Measurements from ENCODE around the gene UBXN2A. TPM values are rescaled to one million over a fixed set of nuclear protein-coding genes. Genes with fewer than 3 reads are reported as not detected.

The UBXN2A gene
- total RNA-seq, 1 experiment from 2014 or later: 19.7 TPM

DNA sequence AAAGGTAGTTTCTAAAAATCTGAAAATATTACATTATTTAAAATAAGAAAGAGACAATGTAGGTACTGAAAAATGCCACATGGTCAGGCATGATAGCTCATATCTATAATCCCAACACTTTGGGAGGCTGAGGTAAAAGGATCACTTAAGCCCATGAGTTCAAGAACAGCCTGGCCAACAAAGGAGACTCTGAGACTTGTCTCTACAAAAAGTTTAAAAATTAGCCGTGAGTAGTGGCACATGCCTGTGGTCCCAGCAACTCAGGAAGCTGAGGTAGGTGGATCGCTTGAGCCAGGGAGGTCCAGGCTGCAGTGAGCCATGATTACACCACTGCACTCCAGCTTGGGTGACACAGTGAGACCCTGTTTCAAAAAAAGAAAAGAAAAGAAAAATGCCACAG lies 35.1 kb upstream of the UBXN2A start:
- Histone ChIP-seq H2BK20ac (ENCODE audit: low read depth, low read length, poor library complexity, severe bottlenecking) (no peak overlapping the region), H3K79me1 (ENCODE audit: insufficient read depth, low read depth, low read length, poor library complexity, severe bottlenecking) (no peaks in the 10 kb centered on the region), H3K56ac (ENCODE audit: insufficient read length, low read depth, low read length) (no peak overlapping the region), H4K20me1 (ENCODE audit: control insufficient read depth, insufficient read depth, insufficient read length) (no peaks in the 10 kb centered on the region), H3K27ac (ENCODE audit: insufficient read length, low read depth, low read length) (no peak overlapping the region), H3K4me1 (ENCODE audit: insufficient read depth, low read length) (no peaks in the 10 kb centered on the region), H3K9ac (ENCODE audit: extremely low read depth, insufficient read length, low read length) (no peak overlapping the region), H4K91ac (ENCODE audit: insufficient read length, low read depth, low read length) (no peak overlapping the region), H2AK5ac (ENCODE audit: insufficient read length, low read length) (no peak overlapping the region), H4K8ac (replicated peaks; ENCODE audit: insufficient read length, low read depth, low read length) (no peak overlapping the region), H2BK12ac (ENCODE audit: insufficient read length, low read depth, low read length) (no peak overlapping the region), H4K5ac (ENCODE audit: insufficient read length, low read depth, low read length) (no peak overlapping the region), H3K27me3 (ENCODE audit: insufficient read depth, low read length) (no peaks in the 10 kb centered on the region), H3K4me2 (ENCODE audit: insufficient read depth, insufficient read length, low read length) (no peak overlapping the region), H3T11ph (ENCODE audit: low read length) (no peak overlapping the region), H3K14ac (ENCODE audit: insufficient read depth, low read length) (no peak overlapping the region), H2BK15ac (ENCODE audit: low read depth, low read length) (no peak overlapping the region), H3K9me3 (ENCODE audit: control insufficient read depth, low read depth, low read length) (no peaks in the 10 kb centered on the region), H3K4ac (ENCODE audit: low read depth, low read length) (no peak overlapping the region), H3K79me2 (ENCODE audit: insufficient read depth, low read length) (peaks cover 2% of the 10 kb centered on the region; the same call in 1 of the 2 replicates), H3K23me2 (ENCODE audit: insufficient read length, low read depth, low read length, poor library complexity, severe bottlenecking) (no peaks in the 10 kb centered on the region), H3K18ac (ENCODE audit: insufficient read length, low read depth, low read length) (no peak overlapping the region), H2AFZ (ENCODE audit: low read length) (no peak overlapping the region), H3K23ac (ENCODE audit: insufficient read length, low read depth, low read length) (no peak overlapping the region), H2BK5ac (ENCODE audit: insufficient read length, low read length) (no peak overlapping the region), H2BK120ac (ENCODE audit: low read depth, low read length, poor library complexity, severe bottlenecking) (no peak overlapping the region)
- no peaks in the 10 kb centered on the region for H3K27me3 Mint-ChIP-seq (ENCODE audit: low read depth)
- TF ChIP-seq, protein P1, sequence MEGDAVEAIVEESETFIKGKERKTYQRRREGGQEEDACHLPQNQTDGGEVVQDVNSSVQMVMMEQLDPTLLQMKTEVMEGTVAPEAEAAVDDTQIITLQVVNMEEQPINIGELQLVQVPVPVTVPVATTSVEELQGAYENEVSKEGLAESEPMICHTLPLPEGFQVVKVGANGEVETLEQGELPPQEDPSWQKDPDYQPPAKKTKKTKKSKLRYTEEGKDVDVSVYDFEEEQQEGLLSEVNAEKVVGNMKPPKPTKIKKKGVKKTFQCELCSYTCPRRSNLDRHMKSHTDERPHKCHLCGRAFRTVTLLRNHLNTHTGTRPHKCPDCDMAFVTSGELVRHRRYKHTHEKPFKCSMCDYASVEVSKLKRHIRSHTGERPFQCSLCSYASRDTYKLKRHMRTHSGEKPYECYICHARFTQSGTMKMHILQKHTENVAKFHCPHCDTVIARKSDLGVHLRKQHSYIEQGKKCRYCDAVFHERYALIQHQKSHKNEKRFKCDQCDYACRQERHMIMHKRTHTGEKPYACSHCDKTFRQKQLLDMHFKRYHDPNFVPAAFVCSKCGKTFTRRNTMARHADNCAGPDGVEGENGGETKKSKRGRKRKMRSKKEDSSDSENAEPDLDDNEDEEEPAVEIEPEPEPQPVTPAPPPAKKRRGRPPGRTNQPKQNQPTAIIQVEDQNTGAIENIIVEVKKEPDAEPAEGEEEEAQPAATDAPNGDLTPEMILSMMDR (conservative IDR thresholded peaks at IDR 0.05): no peak
- H3K27ac Mint-ChIP-seq: peak overlapping the region; percentile 58 to 81 (median 63); a peak in 4 of 7 replicates
- no CpG with 5 or more reads among the region's 2 CpGs for WGBS (ENCODE audit: extremely low coverage, insufficient read length, low lambda C conversion rate)
- H3K4me1 Mint-ChIP-seq: peaks cover 9 to 10% of the 10 kb centered on the region in 2 experiments; a peak in 2 of 4 replicates
- H3K9me3 Mint-ChIP-seq: peaks cover 0 to 2% of the 10 kb centered on the region in 2 experiments; a peak in 2 of 5 replicates
- H3K4me3 Mint-ChIP-seq: no peak overlapping the region
- no peak for DNase-seq
- H3K36me3 Mint-ChIP-seq (ENCODE audit: insufficient read depth in 1 of 3, low read depth in 3 of 3): peaks cover 0 to 4% (median 0%) of the 10 kb centered on the region in 3 experiments; a peak in 2 of 7 replicates
